OCI-LY3 (cell line): ENCODE results near the gene SDR42E1.
A peak's percentile ranks its signal among the peaks of the same experiment; 100 is the strongest.
"Not testable (repeated sequence)": the region's sequence is repeated elsewhere in the genome, so short reads cannot be mapped to it uniquely, and the experiment has no call there.

Experiments
- H2AFZ ChIP-seq: fragments of 200-600, 300-600 bp; shearing (Covaris generic); 2 replicates; pipeline ENCODE4 v1.6.0; 2014; ENCODE audit warnings: antibody characterized with exemption, low read depth, low read length
- H3K27ac ChIP-seq: fragments of 200-600, 300-600 bp; sonication (generic); 2 replicates; pipeline ENCODE4 v1.5.1; 2014; ENCODE audit warnings: mild to moderate bottlenecking, low read length, moderate library complexity, mixed read lengths
- H3K27me3 ChIP-seq: fragments of 200-600, 300-600 bp; sonication (generic); 2 replicates; pipeline ENCODE4 v1.6.1; 2014; ENCODE audit warnings: low read depth, low read length, mixed read lengths
- H3K36me3 ChIP-seq: fragments of 200-600, 300-600 bp; sonication (generic); replicated peaks from 2 replicates; pipeline ENCODE3; 2014; ENCODE audit warnings: low read depth, low read length, mixed read lengths
- H3K4me1 ChIP-seq: fragments of 300-600, 200-600 bp; sonication (generic); 2 replicates; pipeline ENCODE4 v1.6.1; 2014; ENCODE audit warnings: low read length, mixed read lengths
- H3K4me2 ChIP-seq: fragments of 200-600, 300-600 bp; sonication (generic); 2 replicates; pipeline ENCODE4 v1.6.1; 2014; ENCODE audit warnings: low read length, mixed read lengths
- H3K4me3 ChIP-seq: fragments of 300-600, 200-600 bp; sonication (generic); 2 replicates; pipeline ENCODE4 v1.5.1; 2014; ENCODE audit warnings: antibody characterized with exemption, mild to moderate bottlenecking, low read length, moderate library complexity
- H3K79me2 ChIP-seq: fragments of 300-600, 200-600 bp; shearing (Covaris generic); 2 replicates; pipeline ENCODE4 v1.6.1; 2014; ENCODE audit warnings: mild to moderate bottlenecking, low read length, mixed read lengths
- H3K9ac ChIP-seq: fragments of 300-600, 200-600 bp; shearing (Covaris generic); 2 replicates; pipeline ENCODE4 v1.6.0; 2014; ENCODE audit warnings: mild to moderate bottlenecking, low read length, moderate library complexity
- H3K9me3 ChIP-seq: fragments of 200-600, 300-600 bp; shearing (Covaris generic); 2 replicates; pipeline ENCODE4 v1.6.1; 2014; ENCODE audit warnings: low read length, mixed read lengths; ENCODE audit not compliant: insufficient read depth
- H4K20me1 ChIP-seq: fragments of 200-600, 300-600 bp; sonication (generic); 2 replicates; pipeline ENCODE4 v1.6.1; 2016; ENCODE audit warnings: low read length, mixed read lengths; ENCODE audit not compliant: insufficient read depth
- CTCF ChIP-seq: fragments of 200-600, 300-600 bp; sonication (generic); IDR thresholded peaks from 2 replicates; pipeline ENCODE4 v1.5.1; 2014; ENCODE audit warnings: antibody characterized with exemption, low read length, low read depth
- EZH2phosphoT487 ChIP-seq: fragments of 200-600 bp; shearing (Covaris generic); IDR thresholded peaks from 2 replicates; pipeline ENCODE4 v1.6.1; 2018; ENCODE audit warnings: antibody characterized with exemption, mixed run types, low read depth

SDR42E1 gene

DNA sequence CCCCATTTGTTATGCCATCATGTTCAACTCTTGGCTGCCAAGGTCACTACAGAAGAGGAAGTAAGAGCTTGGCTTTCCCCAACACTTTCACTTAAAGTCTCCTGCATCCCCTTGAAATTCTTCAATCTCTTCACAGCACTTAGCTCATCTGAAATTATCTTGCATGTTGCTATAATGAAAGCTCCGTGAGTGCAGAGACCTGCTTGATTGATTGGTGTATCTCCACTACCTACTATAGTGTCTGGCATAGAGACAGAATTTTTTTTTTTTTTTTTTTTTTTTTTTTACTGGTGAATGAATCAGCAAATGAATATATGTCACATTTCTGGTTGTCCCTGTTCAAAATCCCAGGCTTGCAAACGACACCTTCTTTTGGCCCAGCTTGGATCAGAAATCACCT, 1.9 kb upstream of the SDR42E1 start:
- H3K4me1 ChIP-seq: peaks cover 8% of the 10 kb centered on the region; the same call in 1 of the 2 replicates
- H3K4me3 ChIP-seq: no peak overlapping the region
- no peak for TF ChIP-seq CTCF
- TF ChIP-seq EZH2phosphoT487: no peak

DNA sequence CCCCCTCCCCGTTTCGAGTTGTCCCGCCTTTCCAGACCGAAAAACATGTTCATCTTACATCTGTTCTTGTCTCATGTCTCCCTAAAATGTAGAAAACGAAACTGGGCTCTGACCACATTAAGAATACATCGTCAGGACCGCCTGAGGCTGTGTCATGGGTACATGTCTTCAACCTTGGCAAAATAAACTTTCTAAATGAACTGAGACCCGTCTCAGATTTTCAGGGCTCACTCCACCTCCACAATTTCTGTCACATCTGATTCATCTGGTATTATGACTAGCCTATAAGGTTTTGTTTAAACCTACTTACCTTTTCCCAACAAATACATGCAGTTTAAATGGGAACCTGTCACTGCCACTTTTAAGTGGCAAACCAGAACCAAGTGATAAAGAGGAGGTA, 621 bp downstream of the SDR42E1 start:
- H3K4me1 ChIP-seq: peaks cover 8% of the 10 kb centered on the region; the same call in 1 of the 2 replicates
- TF ChIP-seq CTCF (no peak), EZH2phosphoT487 (no peak)
- H3K9me3 ChIP-seq: peaks cover 9% of the 10 kb centered on the region; the same call in 1 of the 2 replicates
- peak overlapping the region; percentile 100; the same call in 1 of the 2 replicates for H2AFZ ChIP-seq
- peaks cover 7% of the 10 kb centered on the region; the same call in 1 of the 2 replicates for H3K27me3 ChIP-seq
- H3K79me2 ChIP-seq: no peaks in the 10 kb centered on the region
- H4K20me1 ChIP-seq: no peaks in the 10 kb centered on the region
- peaks cover 3% of the 10 kb centered on the region for H3K36me3 ChIP-seq
- peak overlapping the region; percentile 84 for H3K4me2 ChIP-seq
- H3K4me3 ChIP-seq: peak overlapping the region; percentile 93
- no peak overlapping the region for H3K27ac ChIP-seq
- peak overlapping the region; percentile 69 for H3K9ac ChIP-seq

More for the DNA sequence above, 1.9 kb upstream of the SDR42E1 start:
- peaks cover 9% of the 10 kb centered on the region; the same call in 1 of the 2 replicates for H3K9me3 ChIP-seq
- H3K4me2 ChIP-seq: no peak overlapping the region
- no peak overlapping the region for H3K27ac ChIP-seq
- H3K27me3 ChIP-seq: peaks cover 18% of the 10 kb centered on the region
- no peaks in the 10 kb centered on the region for H4K20me1 ChIP-seq
- H3K79me2 ChIP-seq: no peaks in the 10 kb centered on the region
- no peak overlapping the region for H3K9ac ChIP-seq
- H2AFZ ChIP-seq: no peak overlapping the region
- H3K36me3 ChIP-seq: peaks cover 3% of the 10 kb centered on the region

DNA sequence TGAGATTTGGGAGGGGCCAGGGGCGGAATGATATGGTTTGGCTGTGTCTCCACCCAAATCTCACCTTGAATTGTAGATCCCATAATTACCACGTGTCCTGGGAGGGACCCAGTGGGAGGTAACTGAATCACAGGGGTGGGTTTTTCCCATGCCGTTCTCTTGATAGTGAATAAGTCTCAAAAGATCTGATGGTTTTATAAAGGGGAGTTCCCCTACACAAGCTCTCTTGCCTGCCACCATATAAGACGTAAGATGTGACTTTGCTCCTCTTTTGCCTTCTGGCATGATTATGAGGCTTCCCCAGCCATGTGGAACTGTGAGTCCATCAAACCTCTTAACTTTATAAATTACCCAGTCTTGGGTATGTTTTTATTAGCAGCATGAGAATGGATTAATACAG, 1.5 kb downstream of the SDR42E1 start:
- not testable (repeated sequence) for H3K36me3 ChIP-seq, H3K4me2 ChIP-seq, H2AFZ ChIP-seq, H3K4me1 ChIP-seq, H4K20me1 ChIP-seq, H3K79me2 ChIP-seq, H3K9ac ChIP-seq, H3K27ac ChIP-seq, H3K9me3 ChIP-seq, H3K4me3 ChIP-seq, H3K27me3 ChIP-seq

- no peak overlapping the region for H3K4me2 ChIP-seq
- no peak overlapping the region for H3K4me3 ChIP-seq
- no peak overlapping the region for H2AFZ ChIP-seq
- H3K27ac ChIP-seq: no peak overlapping the region
- H3K27me3 ChIP-seq: no peaks in the 10 kb centered on the region
- H3K9ac ChIP-seq: no peak overlapping the region
- H3K9me3 ChIP-seq: peaks cover 3% of the 10 kb centered on the region; the same call in 1 of the 2 replicates
- peaks cover 8% of the 10 kb centered on the region; the same call in 1 of the 2 replicates for H3K4me1 ChIP-seq
- no peak for TF ChIP-seq CTCF
- no peak for TF ChIP-seq EZH2phosphoT487
- H4K20me1 ChIP-seq: no peaks in the 10 kb centered on the region
- no peaks in the 10 kb centered on the region for H3K79me2 ChIP-seq
- H3K36me3 ChIP-seq: peaks cover 3% of the 10 kb centered on the region
Observed at GRCh38 chr16:82008957-82009592, 2.2 kb downstream of the SDR42E1 start.
